ENCODE data around the gene FAM20C.

The FAM20C gene

GRCh38 chr7:270351-270983 is 78.1 kb downstream of the FAM20C start:
- Histone ChIP-seq H3K9me3 (peaks cover 0 to 24% (median 12%) of the 10 kb centered on the region in 3 donors), H3K27me3 (peaks cover 0 to 18% of the 10 kb centered on the region in 2 donors), H3K4me3 (no peak overlapping the region), H3K4me1 (no peaks in the 10 kb centered on the region), H3K36me3 (no peaks in the 10 kb centered on the region), H3K27ac (no peak overlapping the region)
- intact Hi-C loops (cut with DNase I; ENCODE audit: low total_unique reads): no loop called here
- DNase-seq: no peak
- no peak for TF ChIP-seq CTCF (IDR thresholded peaks at IDR 0.05)

- Histone ChIP-seq H3K4me1 (no peaks in the 10 kb centered on the region), H3K4me3 (no peak overlapping the region), H3K27me3 (peaks cover 0 to 28% of the 10 kb centered on the region in 2 donors), H3K27ac (no peak overlapping the region), H3K9me3 (peaks cover 0 to 33% (median 12%) of the 10 kb centered on the region in 3 donors), H3K36me3 (no peaks in the 10 kb centered on the region)
- no peak for TF ChIP-seq CTCF (IDR thresholded peaks at IDR 0.05)
- intact Hi-C loops (cut with DNase I; ENCODE audit: low total_unique reads): no loop called here
- no peak for DNase-seq
Measured at GRCh38 chr7:271266-272107, 79.1 kb downstream of the FAM20C start.

GRCh38 chr7:272108-272615 is 79.8 kb downstream of the FAM20C start:
- intact Hi-C loops (cut with DNase I; ENCODE audit: low total_unique reads): no loop called here
- no peak overlapping the region for H3K27ac ChIP-seq
- H3K36me3 ChIP-seq: no peaks in the 10 kb centered on the region
- no peak overlapping the region for H3K4me3 ChIP-seq
- no peak for DNase-seq
- no peaks in the 10 kb centered on the region for H3K4me1 ChIP-seq
- H3K9me3 ChIP-seq: peaks cover 0 to 33% (median 12%) of the 10 kb centered on the region in 3 donors
- peaks cover 0 to 30% of the 10 kb centered on the region in 2 donors for H3K27me3 ChIP-seq
- no peak for TF ChIP-seq CTCF (IDR thresholded peaks at IDR 0.05)

- no peak overlapping the region for H3K4me3 ChIP-seq
- intact Hi-C loops (cut with DNase I; ENCODE audit: low total_unique reads): no loop called here
- no peak for TF ChIP-seq CTCF (IDR thresholded peaks at IDR 0.05)
- DNase-seq: no peak
- H3K27ac ChIP-seq: no peak overlapping the region
- H3K36me3 ChIP-seq: no peaks in the 10 kb centered on the region
- H3K27me3 ChIP-seq: peaks cover 0 to 30% of the 10 kb centered on the region in 2 donors
- no peaks in the 10 kb centered on the region for H3K4me1 ChIP-seq
- peaks cover 0 to 33% (median 12%) of the 10 kb centered on the region in 3 donors for H3K9me3 ChIP-seq
Measured at GRCh38 chr7:272631-273030, 80.3 kb downstream of the FAM20C start.

GRCh38 chr7:273327-273726 is 81.0 kb downstream of the FAM20C start:
- no peak for TF ChIP-seq CTCF (IDR thresholded peaks at IDR 0.05)
- peaks cover 0 to 33% (median 12%) of the 10 kb centered on the region in 3 donors for H3K9me3 ChIP-seq
- no peaks in the 10 kb centered on the region for H3K36me3 ChIP-seq
- no peaks in the 10 kb centered on the region for H3K4me1 ChIP-seq
- no peak for DNase-seq
- intact Hi-C loops (cut with DNase I; ENCODE audit: low total_unique reads): no loop called here
- H3K27me3 ChIP-seq: peaks cover 0 to 30% of the 10 kb centered on the region in 2 donors
- no peak overlapping the region for H3K4me3 ChIP-seq
- no peak overlapping the region for H3K27ac ChIP-seq

Measured in tibial artery (tissue), 4 donors.